Stimulated activated CD4-positive, alpha-beta T cell treated with anti-CD3 and anti-CD28 coated beads, Interleukin-15, amount 100 ng/mL, for 1 hour (primary cell): ENCODE measurements around the gene MESD.

Experiments
- DNase-seq, 2 donors: peaks; one replicate each; pipeline ENCODE4 v3.0.0-alpha.2; 2020; ENCODE audit warnings: low read depth in 1 of 2, low spot score in 1 of 2

The MESD gene

GRCh38 chr15:80992006-80992405 lies 2.4 kb upstream of the MESD start:
- no peak for DNase-seq

- DNase-seq: no peak
Measured at GRCh38 chr15:80991421-80991820, 1.8 kb upstream of the MESD start.

GRCh38 chr15:80990955-80991354 lies 1.3 kb upstream of the MESD start:
- no peak for DNase-seq

DNA sequence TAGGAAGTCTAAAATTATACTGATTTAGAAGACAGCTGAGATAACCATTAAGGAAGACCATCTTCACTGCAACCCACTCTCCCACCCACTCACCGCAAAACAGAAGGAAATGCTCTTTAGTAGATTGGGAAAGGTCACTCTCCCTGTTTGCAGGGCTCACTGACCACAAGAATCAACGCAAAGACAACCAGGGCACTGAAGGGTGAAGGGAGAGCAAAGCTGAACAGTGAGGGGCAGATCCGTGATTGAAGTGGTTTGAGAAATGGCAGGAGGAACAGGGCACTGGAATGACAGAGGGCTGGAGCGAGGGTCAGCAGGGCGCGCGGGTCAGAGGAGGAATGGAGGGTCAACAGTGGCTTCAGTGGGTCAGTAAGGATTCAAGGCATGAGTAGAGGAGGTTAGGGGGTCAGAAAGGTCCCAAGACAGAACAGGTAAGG lies 520 bp downstream of the MESD start:
- no peak for DNase-seq

- no peak for DNase-seq
Measured at GRCh38 chr15:80988148-80988796, 1.3 kb downstream of the MESD start.

DNA sequence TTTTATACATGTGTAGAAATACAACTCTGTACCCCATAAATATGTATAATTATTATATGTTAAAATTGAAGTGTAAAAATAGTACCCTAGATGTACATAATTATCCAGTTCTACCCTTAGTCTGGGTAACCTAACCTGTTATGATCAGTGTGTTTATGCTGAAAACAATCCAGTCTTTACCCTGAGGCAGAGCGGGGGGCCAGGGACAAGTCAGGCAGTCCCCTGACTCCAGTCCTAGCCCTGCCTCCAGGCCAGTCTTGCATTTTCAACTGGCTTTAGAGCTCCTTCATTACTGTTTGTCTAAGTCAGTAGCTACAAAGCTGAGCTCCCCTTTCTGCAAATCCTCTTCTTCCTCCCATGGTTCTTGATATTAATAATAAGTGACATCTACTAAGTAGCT lies 3.1 kb downstream of the MESD start:
- DNase-seq: no peak

DNA sequence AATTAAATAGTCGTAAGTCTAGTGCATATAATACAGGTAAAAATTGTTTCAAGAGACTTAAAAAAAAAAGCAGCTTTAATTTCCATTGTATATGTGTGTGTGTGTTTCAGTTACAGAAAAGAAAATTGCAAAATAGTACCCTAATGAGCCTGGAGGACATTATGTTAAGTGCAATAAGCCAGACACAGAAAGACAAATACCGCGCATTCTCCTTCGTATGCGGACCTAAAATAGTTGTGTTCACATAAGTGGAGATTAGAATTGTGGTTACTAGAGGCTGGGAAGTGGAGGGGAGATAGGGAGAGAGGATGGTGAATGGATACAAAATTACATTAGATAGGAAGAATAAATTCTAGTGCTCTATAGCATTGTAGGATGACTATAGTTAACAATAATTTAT lies 3.6 kb downstream of the MESD start:
- no peak for DNase-seq

DNA sequence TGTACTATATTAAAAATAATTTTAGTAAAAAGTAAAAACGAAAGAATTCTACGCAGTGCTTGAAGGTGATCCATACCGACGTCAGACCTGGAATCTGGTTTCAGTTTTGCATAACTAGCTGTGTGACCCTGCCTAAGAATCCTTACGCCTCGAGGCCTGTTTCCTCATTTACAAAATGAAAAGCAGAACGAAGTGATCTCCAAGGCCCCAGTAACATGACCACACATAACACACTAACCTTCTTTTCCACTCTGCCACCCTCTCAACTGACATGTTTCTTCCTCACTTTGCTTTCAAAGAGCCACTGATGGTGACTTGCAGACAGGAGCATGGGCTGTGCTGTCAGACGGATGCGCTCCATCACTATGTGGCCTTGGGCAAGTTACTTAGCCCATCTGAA lies 4.8 kb downstream of the MESD start:
- DNase-seq: no peak

DNA sequence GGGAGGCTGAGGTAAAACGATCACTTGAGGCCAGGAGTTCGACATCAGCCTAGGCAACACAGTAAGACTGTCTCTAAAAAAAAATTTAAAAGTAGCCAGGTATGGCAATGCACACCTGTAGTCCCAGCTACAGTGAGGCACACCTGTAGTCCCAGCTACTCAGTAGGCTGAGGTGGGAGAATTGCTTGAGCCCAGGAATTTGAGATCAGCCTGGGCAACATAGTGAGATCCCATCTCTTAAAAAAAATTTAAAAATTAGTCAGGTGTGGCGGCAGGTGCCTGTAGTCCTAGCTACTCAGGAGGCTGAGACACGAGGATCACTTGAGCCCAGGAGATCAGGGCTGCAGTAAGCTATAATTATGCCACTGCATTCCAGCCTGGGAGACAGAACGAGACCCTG lies 6.8 kb downstream of the MESD start:
- no peak for DNase-seq

- DNase-seq: no peak
Measured at GRCh38 chr15:80982205-80982604, 7.4 kb downstream of the MESD start.

DNA sequence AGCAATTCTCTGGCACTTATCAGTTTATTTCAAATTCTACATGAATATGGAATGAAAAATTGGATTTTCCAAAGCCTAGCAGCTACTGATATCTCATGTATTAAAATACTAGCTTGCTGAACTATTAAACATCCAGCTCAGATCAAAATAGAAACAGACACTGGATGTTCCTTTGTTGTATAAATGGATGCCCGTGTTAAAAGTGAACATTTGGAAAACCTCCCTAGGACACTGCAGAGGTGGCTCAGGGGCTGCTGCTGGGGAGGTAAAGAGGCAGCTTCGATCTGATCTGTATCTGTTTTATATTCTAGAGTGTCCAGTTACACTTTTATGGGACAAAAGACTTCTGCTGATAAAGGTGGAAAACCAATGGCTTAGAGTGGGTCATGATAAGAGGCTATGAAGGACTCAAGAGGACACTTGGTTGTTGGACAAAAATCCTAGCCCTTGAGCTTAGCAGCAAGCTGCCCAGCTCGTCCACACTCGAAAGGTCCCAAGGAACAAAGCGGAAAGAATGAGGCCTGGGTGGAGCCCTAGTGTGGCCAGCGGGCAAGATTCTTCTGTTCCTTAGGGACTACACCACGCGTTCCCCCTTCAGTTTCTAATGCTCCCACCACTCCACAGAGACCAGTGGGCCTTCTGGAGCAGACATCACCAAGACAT lies 9.9 kb downstream of the MESD start:
- no peak for DNase-seq

- no peak for DNase-seq
Measured at GRCh38 chr15:80978685-80979329, 10.8 kb downstream of the MESD start.

DNA sequence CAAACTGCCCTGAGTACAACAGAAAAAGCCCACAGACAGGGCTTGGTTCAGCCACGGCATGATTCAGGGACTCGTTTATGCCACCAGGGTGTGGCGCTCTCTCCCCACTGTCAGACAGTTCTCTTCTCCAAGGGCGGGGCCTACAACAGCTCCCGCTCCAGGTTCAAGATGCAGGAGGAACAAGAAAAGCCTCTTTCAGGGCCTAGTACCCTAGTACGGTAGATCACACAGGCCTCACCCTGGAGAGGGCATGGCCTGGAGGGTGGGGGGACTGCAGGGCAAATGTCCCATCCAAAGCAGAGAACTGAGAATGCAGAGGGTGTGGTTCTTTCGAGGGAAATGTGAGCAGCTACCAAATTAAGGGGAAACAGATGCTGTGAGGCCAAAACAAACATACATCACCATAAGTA lies 12.0 kb downstream of the MESD start:
- no peak for DNase-seq

GRCh38 chr15:80976851-80977250 lies 12.8 kb downstream of the MESD start:
- no peak for DNase-seq

DNA sequence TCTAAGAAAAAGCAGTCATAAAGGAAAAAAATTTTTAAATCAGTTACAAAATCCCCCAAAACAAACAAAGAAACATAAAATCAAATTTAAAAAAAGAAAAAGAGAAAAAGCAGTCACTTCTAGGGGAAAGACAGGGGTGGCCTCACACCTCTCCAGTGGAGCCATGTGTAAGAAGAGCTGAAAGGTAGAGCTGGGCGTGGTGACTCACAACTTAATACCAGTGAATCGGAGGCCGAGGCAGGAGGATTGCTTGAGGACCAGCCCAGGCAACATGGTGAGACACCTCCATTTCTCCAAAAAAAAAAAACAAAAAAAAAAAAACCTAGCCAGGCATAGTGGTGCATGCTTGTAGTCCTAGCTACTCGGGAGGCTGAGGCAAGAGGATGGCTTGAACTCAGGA lies 14.7 kb downstream of the MESD start:
- DNase-seq: no peak

DNA sequence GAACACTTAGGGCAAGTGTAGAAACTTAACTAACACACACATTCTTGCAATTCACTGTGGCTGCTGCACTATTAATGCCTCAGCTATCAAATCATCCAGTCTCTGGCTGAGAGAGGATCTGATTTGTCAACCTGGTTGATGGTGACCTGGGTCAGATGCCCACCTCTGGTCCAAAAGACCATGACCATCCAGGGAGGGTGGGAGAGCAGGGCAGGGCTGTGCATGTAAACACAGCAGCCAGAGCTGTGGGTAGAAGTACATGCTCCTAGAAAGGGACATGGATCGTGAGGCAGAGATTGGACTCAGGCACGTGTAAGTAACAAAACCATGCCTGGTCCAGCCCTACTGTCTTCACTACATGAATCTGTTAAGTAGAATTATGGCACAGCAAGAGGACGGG lies 17.3 kb downstream of the MESD start:
- no peak for DNase-seq

DNA sequence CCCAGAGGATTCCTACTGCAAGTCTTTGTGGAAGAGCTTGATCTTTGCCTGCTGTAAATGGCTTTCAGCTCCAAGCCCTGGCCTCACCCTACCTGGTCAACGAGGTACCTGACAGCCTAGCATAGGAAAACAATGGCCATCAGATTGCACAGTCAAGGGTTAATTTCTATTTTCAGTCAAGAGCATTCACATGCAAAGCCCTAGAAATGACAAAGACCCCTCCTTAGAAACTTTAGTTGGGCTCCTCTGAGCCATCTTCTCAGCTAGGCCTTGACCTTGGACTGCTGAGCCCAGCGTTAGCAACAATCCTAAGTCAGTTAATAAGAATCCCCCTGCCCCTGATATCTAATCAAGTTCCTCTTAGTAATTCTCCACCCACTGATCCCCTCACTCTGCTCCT lies 18.5 kb downstream of the MESD start:
- no peak for DNase-seq

- DNase-seq: no peak
Measured at GRCh38 chr15:80970658-80971057, 19.0 kb downstream of the MESD start.

DNA sequence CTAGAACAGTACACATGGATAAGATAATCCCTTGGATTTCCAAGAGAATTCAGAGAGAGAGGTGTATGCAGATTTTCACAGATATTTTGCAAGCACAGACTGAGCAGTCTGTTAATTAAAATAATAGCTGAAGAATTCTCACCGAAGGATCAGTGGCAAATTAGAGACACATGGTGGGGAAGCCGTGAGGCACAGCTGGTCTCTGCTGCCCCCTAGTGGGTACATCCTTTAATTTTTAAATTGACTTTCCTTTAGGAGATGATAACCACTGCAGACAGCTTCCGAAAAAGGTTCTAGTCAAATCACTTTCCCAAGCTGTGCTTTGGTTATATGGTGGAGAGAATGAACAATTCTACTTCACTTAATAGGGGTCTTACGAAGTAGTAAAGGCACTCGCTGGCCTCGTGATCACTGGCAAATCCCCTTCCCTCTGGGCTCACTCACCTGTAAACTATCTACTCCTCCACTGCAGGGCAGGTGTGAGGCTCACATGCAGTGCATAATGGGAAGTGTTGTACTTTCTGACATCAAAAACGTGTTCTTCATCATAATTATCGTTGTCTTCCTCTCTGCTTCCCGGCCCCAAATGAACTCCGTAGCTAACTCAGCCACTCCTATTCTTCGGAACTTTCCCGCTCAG lies 19.5 kb downstream of the MESD start:
- DNase-seq: peak; percentile 13 to 34

- DNase-seq: no peak
Measured at GRCh38 chr15:80969316-80969715, 20.3 kb downstream of the MESD start.

- no peak for DNase-seq
Measured at GRCh38 chr15:80967991-80968510, 21.6 kb downstream of the MESD start.

DNA sequence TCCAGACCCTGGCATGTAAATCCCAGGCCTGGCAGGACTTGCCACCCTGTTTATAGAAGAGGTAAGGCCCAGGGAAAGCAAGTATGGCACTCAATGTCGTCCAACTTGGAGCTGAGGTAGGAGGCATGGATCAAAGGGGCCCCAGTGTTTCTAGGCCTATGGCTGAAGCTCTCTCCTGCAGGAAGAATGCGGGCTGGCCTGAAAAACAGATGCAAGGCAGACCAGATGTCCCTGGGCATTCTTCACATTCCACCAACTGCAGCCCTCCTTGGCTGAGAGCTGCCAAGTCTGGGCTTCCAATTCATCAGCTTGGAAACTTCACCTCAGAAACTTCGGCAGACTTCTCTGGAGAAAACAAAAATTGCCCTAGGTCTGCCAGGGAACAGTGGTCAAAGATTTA lies 22.2 kb downstream of the MESD start:
- no peak for DNase-seq
